Amygdala (tissue), 56 donors: Measurements from ENCODE around the gene SLC11A2.
A peak's percentile ranks its signal among the peaks of the same experiment; 100 is the strongest.
"Not testable (repeated sequence)": the region's sequence is repeated elsewhere in the genome, so short reads cannot be mapped to it uniquely, and the experiment has no call there.

Experiments used
- DNase-seq, 56 donors: peaks; one replicate each; lab custom pipeline; 2025; lab: John Stamatoyannopoulos, UW

The SLC11A2 gene

DNA sequence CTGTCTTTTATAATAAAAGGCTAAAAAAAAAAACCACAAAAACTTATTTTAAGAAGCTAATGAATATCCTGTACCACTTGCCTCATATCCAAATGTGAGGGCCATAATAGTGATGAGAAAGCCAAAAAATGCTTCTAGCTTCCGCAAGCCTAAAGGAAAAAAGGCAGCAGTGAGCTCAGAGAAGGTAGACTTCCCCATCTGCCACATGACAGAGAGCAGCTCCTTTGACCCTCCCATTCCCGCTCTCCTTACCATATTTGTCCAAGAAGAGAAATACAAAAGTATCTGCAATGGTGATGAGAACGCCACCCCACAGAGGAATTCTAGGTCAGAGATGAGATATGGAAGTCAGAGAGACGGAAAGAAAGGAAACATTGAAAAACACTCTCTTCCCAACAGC is 27.1 kb downstream of the SLC11A2 start:
- DNase-seq = no peak

GRCh38 chr12:50992819-50993218 is 33.4 kb downstream of the SLC11A2 start:
- DNase-seq = peak in 16 of 56 donors; percentile 11 to 53 (median 18)

GRCh38 chr12:50991291-50991690 is 34.9 kb downstream of the SLC11A2 start:
- DNase-seq = no peak

DNA sequence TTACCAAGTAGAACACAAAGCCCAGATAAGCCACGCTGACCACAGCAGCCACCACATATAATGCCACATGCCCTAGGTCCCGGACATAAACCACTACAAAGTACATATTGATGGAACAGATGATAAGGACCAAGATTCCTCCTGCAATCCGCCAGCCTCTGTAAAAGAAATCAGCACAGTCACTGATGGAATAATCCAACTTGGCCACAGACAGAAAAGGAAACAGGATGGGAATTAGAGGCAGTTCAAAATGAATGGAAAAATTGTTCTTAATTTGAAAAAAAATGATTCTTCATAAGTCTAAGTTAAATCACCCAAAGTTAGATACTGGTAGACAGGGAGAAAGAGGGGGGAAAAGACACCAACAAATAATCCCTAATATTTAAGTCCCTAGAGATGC is 35.4 kb downstream of the SLC11A2 start:
- no peak for DNase-seq

DNA sequence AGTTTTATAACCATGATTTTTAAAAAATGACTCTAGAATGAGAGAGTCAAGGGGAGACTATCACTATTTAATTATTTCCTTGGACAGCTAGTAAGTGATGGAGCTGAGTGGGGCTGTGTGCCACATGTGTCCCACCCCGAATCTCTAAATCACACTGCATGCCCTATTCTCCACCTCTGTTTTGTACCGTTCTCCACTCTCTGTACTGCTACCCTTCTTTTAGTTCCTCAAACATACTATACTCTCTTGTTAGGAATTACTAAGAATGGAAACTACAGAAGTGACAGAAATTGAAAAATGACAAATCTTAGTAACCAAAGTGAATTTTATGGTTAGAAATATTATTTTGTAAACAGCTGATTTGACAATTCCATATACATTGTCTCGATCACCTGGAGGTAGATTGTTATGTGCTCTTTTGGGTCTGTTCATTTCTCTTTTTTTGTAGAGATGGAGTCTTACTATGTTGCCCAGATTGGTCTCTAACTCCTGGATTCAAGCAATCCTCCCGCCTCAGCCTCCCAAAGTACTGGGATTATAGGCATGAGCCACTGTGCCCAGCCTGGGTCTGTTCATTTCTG is 35.9 kb downstream of the SLC11A2 start:
- no peak for DNase-seq

DNA sequence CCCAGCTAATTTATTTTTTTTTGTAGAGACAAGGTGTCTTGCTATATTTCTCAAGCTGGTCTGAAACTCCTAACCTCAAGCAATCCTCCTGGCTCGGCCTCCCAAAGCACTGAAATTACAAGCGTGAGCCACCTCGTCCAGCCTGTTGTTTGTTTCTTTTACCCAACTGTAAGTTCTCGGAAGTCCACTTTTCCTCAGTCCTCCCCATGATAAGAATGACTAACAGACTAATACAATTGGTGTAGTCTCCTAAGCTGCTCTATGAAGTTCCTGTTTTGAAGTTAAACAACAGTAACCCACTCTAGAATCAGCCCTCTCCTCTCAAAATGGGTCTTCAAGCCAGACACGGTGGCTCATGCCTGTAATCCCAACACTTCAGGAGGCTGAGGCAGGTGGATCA is 37.3 kb downstream of the SLC11A2 start:
- no peak for DNase-seq

GRCh38 chr12:50988051-50988450 is 38.1 kb downstream of the SLC11A2 start:
- DNase-seq = no peak

DNA sequence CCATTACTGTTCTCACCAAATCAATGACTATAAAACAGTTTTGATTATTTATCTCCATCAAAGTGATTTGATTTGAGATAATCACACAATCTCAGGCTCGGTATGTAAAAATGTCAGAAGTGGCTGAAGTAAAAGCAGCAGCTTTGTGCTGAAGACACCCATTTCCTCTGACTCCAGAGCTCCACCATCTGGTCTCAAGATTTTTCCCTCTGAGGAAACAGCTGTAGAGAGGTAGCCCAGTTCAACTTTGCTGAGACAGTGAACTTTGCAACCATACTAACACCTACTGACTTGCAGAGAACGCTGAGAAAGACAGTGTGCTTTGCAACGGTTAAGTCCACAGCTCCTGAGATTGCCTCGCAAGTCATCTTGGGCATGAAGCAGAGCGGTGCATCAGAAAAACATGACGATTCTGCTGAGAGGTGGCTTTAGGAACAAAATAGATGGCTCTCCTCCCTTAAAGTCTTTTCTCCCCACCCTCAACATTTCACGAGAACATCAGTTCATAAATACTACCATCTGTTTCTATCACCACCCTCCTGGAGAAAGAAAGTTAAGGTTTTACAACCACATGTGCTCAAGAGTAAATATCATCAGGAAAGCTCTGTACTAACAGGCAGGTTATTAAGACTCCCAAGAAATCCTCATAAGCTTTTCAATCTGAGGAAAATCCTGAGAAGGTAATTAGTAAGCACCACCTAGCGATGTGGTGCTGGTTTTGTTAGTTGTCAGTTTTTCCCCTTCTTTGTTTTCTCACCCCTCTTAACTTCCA is 39.0 kb downstream of the SLC11A2 start:
- DNase-seq = peak in 26 of 56 donors; percentile 5 to 70 (median 22)

DNA sequence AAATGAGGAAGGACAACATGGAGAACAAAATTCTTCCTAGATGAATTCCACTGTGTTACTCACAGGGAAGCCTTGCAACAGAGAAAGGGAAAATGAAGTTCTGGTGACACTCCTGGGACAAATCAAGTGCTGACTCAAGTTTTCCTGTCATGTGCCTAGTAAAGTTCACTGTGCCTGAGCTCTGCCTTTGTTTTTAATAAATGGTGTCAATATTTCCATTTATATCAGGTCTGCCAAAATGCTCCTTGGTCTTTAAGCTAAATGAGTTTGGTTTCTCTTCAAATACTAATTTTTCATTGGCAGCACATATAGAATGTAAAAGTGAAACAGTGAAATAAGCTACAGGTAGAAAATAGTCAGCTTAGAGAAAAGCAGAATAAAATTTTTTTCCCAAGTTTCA is 40.9 kb downstream of the SLC11A2 start:
- DNase-seq = no peak

DNA sequence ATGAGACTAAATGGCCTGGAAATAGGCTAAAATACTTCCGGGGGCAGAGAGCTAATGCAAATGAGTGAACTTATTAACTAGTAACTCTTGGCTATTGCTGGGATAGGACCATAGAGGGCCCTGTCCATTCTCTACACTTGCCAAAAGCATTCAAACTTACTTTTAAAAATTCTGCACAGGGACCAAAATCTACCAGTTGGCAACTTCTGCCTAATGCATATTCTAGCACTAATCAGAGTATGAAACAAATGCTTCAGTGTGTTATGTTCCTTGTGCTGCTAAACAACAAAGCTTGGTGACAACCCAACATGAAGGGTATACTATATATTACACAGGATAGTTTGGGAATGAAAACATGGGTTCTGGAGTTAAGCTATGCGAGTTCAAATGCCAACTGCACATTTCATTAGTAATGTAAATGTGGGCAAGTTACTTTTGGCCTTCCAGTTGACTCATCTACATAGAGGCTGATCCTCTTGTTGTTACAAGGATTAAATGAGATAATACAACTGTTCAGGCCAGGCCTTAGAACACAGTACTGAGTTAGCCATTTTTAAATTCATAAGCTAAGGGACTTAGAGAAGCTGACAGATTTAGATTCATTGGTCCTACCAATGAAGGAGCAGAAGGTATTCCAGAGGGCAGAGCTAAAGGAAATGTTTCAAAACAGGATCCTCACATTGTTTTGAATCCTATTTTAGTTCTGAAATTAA is 41.4 kb downstream of the SLC11A2 start:
- no peak for DNase-seq

- DNase-seq = no peak
Observed at GRCh38 chr12:50981319-50982239, 44.6 kb downstream of the SLC11A2 start.

DNA sequence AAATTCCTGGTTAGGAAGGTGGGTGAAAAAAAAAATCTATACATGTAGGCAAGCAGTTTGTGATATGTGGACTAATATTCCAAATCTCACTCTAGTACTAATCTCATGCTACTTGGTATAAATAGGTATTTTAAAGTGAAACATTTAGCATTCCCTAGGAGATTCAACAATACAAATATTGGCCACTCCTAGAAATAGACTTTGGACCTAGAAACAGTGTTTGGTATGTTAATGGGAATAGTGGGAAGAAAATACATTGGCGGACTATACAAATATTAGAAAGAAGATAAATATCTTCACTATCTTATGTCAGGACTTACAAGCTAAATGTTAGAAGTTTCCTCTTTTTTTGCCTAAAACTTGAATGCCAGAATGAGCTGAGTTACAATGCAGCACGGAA is 45.6 kb downstream of the SLC11A2 start:
- no peak for DNase-seq

- no peak for DNase-seq
Observed at GRCh38 chr12:50979369-50980052, 46.7 kb downstream of the SLC11A2 start.

DNA sequence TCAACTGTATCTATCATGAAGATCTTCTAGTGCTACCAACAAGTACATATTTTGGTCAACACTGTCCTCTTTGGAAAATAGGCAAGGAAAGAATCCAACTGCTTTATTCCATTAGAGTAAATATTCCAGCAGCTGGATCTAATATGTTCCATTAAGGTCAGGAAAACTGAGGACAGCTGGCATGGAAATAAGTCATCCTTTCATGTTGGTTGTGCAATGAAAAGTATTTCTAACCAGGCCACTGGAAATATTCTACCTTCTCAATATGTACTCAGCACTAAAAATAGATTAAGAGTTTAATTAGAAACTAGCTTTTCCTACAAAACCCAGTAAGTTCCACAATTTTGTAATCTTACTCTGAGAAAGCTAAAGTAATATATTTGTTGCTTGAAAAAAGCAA is 54.2 kb downstream of the SLC11A2 start:
- no peak for DNase-seq

- no peak for DNase-seq
Observed at GRCh38 chr12:50964432-50964831, 61.8 kb downstream of the SLC11A2 start.

DNA sequence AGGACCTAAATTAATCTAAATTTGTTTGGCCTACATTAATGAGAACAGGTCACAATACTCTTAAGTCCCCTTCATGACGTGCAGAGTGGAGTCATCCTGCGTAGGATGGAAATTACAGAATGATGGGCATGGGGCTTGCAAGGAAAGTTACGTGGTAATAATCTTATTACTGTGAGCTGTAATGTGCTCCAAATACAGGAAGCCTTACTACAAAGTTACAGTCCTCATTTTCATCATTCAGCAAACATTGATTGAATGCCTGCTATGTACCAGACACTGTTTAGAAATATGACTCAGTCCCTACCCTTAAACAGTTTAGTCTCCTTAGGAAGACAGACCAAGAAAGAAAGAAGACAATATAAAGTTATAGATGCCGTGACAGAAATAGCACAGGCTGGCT is 64.5 kb downstream of the SLC11A2 start:
- DNase-seq = no peak

- DNase-seq = no peak
Observed at GRCh38 chr12:50960130-50960529, 66.1 kb downstream of the SLC11A2 start.

DNA sequence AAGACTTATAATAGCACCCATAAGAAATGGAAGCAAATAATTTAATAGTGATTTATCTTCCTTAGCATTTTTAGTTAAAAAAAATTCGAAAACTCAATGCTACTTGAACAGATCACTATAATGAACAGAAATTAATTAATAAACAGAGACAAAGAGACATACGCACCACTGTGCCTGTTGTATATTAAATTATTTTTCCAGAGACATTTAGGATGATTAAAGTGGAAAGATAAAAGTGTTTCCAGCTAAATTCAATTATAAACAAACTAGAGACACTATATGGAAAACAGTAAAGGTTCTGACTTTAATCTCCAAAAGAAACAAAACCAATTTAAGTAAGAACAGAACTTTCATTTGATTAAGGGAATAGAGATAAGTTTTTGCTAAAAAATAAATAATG is 70.5 kb downstream of the SLC11A2 start:
- no peak for DNase-seq

GRCh38 chr12:50955288-50955687 is 70.9 kb downstream of the SLC11A2 start:
- DNase-seq = no peak

DNA sequence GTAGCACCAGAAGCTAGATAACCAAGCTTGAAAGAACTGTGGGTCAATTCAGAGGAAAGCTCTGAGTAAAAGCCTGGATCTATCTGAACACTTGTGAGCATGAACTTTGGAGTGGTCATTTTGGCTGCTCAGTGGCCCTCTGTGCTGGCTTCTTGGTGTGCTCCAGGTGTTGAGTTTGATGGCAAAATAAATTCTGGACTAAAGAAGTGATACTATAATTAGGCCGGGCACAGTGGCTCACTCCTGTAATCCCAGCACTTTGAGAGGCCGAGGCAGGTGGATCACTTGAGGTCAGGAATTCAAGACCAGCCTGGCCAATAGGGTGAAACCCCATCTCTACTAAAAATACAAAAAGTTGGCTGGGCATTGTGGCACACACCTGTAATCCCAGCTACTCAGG is 71.4 kb downstream of the SLC11A2 start:
- DNase-seq = not testable (repeated sequence)
